Left cardiac atrium (tissue), 4 donors: ENCODE measurements around the gene GTF3C4. TPM values are rescaled to one million over a fixed set of nuclear protein-coding genes. Genes with fewer than 3 reads are reported as not detected.

Experiments
- ATAC-seq, 2 donors: fragments of 200-7000 bp; cut with Tn5 transposase; one replicate each; pipeline ENCODE4 v1.9.1; 2020; ENCODE audit warnings: mild to moderate bottlenecking in 2 of 2, moderate library complexity in 2 of 2
- DNase-seq: peaks from one replicate; pipeline ENCODE4 v3.0.0-alpha.2; 2020
- intact Hi-C, 2 donors: fragments of 100-400 bp; cut with DNase I; formaldehyde crosslinking; loops; one replicate each; pipeline versions ENCODE4 v1.14.1 to v1.15.1; 2022 to 2023
- total RNA-seq, 2 donors: library from RNA; stranded (reverse); fragmentation: NEBNext Ultra II Directional; extraction: Animal tissue kit (Norgen Biotek cat#: 25700); gene quantifications; one replicate each; pipeline ENCODE4 v1.2.1, GENCODE V29; 2021
- donor health status: DM: no; HTN: yes; CAD: no.
- donor health status: DM: no; HTN: yes; CAD: no; lungs with severe emphysema.
- donor health status: DM: yes; HTN: yes; CAD: no.
- donor health status: Dilated cardiomyopathy.

Gene GTF3C4
- total RNA-seq, 2 donors from 2014 or later = 8.1 to 9.2 TPM

DNA sequence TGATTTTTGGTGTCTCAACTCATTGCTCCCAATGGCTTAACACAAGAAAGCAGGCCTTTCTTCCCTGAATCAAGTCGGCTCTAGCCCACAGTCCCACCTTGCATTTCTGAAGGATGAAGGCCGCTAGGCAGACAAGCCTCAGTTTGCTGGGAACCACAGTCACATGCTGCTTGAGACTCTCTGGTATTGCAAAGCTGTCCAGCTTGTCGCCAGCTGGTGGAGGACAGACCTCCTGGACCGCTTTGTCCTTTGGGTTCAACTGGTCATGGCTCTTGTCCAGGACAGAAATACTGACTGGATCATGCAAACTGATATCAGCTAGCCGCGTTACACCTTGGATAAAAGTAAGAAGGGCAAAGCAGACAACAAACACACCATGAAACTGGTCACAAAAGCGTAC lies 23.5 kb upstream of the GTF3C4 start:
- intact Hi-C loops = no loop called here
- ATAC-seq = no peak
- no peak for DNase-seq

DNA sequence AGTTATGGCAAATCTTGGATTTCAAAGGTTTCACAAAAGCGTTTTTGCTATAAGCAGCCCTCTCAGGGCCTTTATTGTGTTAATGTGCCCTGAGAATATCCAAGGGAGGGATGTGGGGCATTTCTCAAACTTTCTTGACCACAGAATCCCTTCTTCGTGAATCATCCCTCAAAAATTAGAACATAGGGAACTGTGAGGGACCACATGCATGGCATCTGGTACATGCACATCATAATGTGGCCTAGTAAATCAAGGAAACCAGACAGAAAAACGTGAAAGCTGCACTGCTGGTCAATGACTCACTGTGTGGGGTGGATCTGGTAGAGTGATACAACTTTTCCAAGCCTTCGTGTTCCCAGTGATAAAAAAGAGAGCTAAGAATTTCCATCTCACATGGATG lies 22.9 kb upstream of the GTF3C4 start:
- intact Hi-C loops = no loop called here
- no peak for DNase-seq
- ATAC-seq = no peak

DNA sequence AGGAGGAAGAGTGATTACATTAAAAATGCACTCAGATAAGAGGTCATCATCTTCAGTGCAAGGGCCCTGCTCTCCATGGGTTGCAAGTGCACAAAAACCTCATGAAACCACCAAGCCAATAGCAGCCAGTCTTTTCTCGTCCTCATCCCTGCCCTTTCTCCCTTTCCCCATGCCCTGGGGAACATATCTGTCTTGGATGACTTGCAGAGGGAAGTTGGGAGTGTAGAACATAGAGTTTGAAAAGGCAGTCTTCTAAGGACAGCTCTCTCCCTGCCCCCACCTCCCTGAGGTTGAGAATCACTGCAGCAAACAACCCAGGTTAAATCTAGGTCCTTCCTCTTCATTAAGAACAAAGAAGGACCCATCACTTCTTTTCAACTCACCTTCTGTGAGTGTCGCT lies 22.5 kb upstream of the GTF3C4 start:
- intact Hi-C loops = no loop called here
- no peak for ATAC-seq
- DNase-seq = no peak

DNA sequence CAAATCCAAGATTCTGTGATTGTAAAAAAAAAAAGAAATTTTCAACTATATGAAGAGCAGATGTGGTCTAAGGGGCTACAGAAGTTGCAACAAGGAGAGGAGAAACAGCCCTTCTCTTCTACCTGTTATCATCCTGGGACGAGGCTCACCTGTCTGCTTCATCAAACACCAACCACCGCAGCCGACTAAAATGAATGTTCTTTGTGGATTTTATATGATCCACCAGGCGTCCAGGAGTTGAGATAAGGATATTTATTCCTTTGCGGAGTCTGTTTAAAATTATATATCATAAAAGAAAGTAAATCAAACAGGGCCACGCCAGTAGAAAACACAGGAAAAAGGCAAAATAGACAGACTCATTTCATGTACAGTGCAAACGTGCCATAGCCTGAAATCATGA lies 22.0 kb upstream of the GTF3C4 start:
- DNase-seq (no peak), ATAC-seq (no peak)
- intact Hi-C loops = no loop called here

DNA sequence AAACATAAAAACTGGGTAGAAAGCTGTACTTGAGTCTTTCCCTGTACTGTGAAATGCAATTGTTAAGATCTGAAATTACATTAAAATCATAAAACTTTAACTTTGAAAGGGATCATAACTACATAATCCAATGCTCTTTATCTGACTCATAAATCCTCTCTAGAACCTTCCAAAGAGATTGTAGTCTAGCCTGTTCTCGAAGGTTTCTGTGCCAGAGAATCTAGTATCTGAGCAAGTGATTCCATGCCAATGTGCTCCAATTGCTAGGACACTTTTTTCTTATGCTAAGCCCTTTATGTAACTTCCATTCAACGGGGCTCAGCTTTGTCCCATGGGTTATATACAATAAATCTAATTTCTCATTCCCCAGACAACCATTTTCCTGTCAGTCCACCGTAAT lies 21.6 kb upstream of the GTF3C4 start:
- intact Hi-C loops = no loop called here
- DNase-seq = no peak
- no peak for ATAC-seq

DNA sequence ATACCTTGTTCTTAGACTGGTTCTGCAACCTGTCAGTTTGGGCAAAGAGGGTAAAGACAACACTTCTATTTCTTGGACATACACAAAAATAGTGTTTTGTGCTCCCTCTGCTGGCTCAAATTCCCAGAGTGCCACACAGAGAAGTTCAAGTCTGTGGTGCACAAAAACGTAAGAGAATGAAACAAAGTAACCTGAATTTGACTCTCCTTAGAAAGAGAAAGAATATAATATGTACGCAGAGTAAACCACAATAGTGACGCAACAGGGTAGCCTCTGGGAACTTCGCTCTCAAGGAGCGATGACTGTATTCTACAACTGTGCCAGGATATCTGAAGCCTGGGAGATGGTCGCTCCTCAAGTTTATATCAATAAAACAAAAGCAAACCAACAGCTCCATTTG lies 19.0 kb upstream of the GTF3C4 start:
- intact Hi-C loops = no loop called here
- ATAC-seq (no peak), DNase-seq (no peak)

DNA sequence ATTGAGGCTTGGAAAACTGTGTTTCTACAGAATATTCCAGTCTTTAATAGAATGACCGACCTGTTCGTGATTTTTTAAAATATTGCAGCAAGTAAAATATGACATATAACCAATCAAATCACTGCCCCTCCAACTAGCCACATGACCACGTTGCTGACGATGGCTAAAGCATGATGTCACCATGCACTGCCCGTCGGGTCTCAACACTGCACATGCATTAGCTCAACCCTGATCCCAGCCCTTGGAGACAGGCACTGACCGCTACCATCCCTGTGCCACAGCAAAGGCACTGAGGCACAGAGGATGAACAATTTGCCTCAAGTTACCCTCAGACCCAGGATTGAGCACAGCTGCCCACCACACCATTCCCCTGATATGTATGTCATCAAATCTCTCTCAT lies 14.0 kb upstream of the GTF3C4 start:
- DNase-seq (no peak), ATAC-seq (no peak)
- intact Hi-C loops = no loop called here

DNA sequence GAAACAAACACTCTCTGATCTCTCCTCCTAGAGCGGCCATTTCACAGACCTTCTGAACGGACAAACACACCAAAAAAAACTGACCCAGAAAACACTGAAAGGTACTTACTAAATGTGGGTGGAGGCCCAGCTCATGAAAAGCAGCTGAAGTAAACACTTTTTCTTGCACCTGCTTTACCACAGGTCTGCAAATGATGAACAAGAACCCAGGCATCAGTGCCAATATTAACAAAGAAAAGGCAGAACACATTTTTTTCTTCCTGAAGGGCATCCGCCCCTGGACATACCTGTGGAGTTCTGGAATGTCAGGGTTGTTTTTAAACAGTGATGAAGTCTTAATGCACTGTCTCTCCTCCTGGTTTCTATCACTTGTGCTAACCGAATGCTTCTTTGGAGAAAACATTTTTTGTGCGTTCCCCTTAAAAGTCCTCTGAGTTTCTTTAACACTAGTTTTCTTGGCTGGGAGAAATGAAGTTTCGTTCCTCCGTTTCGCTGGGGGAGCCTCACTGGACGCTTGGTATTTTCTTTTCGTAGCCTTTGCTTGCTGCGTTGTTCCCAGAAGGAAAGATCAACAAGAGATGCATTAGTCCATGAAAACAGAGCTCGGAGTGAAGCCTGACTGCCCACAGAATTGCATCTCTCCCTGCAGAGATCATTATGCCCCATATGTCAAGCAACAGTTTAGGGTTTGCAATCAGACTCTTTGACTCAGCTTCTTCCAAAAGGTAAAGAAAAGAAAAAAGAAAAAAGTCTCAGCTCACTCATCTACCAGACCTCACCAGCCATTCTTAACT lies 7.9 kb upstream of the GTF3C4 start:
- DNase-seq (no peak), ATAC-seq (no peak)
- intact Hi-C loops = loop anchor here in 1 of 2 donors (10.0 kb wide), 1 partner anchor 242 kb away; no protein-coding TSS in a partner anchor

DNA sequence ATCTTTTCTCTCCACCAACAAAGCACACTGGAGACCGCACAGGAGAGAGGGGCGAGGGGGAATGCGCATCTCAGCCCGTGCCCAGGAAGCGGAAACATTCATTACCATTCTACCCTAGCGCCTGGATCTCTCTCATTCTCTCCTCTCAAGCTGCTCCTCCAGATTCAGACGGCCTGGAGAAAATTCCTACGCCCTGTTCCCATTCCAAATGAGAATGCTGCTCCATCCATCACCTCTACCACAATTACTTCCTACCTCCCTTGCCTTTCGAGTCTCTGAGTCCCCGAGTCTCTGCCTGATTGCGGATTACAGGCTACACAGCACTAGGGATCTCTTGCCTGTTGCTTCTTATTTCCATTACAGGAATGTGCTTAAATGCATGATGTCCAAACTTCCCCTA lies 7.1 kb upstream of the GTF3C4 start:
- ATAC-seq = no peak
- DNase-seq = no peak
- intact Hi-C loops = loop anchor here in 1 of 2 donors (10.0 kb wide), 1 partner anchor 242 kb away; no protein-coding TSS in a partner anchor

DNA sequence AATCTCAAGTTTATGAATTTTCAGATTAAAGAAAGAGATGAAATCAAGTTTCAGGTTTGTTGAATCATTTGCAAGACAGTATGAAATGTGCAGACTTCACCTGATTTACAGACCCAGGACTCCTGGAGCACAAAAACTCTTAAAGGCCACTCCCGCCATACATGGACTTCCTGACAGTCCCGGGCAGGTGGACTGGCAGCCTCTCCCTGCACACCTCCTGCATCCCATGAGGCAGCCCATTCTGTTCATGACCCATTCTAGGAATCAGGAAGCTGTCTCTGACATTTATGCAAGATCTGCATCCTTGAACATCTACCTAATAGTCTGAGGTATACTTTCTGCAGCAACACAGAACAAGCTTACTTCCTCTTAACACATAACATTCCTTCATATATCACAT lies 6.4 kb upstream of the GTF3C4 start:
- no peak for ATAC-seq
- intact Hi-C loops = loop anchor here in 1 of 2 donors (10.0 kb wide), 1 partner anchor 241 kb away; no protein-coding TSS in a partner anchor
- no peak for DNase-seq

DNA sequence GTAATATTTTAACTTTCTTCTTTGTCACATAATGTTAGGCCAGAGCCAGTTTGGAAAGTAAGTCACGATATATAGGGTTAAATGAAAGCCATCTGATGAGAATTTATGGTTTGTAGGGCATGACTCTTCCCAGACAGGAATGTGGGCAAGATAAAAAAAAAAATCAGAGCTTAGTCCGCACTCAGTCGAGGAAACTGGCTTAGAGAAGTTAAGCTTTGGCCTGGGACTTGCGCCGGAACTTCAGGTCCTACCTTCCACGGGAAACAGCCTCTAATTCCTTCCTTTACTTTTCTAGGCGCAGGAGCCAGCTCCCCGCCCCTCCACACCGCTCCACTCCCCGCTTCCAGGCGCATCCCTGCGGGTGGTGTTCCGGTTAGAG lies 956 bp upstream of the GTF3C4 start:
- no peak for DNase-seq
- intact Hi-C loops = loop anchor here in 1 of 2 donors (10.0 kb wide), 1 partner anchor 235 kb away; no protein-coding TSS in a partner anchor
- ATAC-seq = peak; percentile 41 to 64

DNA sequence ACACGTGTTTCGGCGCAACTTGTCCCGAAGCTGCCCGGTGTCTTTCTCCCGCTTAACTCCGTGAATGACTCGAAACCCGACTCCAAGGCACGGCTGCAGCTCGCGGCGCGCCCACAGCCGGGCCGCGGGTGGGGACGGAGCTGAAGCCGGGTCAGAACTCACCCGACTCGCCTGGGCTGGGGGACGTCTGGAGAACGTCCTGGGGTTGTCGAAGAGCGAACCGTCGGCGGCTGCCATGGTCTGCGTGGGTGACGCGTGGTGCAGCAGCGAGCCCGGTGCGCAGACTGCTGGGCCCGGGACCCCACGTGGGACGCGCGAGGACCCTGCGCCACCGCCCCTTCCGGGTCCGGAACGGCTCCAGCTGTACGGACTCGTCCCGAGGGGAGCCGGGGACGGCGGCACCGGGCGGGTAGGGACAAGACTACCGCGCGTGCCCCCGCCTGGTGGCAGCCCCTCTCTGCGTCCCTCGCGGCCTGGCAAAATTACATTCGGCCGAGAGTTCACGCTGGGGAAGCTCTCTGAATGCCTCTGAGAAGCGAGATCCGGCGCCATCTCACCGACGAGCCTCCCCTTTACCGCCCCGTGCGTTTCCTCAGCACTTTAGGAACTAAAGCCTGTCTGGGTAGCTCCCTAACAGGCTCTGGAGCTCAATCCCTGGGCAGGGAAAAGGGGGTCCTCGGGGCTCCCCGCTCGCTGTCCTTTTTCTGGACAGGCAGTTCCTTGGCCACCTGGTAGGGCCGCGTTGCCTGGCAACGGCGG lies 387 bp upstream of the GTF3C4 start, which contains the start of gene DDX31:
DDX31 (minus strand) TSS at position 286 of the 759 bp plus-strand sequence; CDS start at position 237, 49 bp downstream.
- ATAC-seq (peak; percentile 98 to 99), DNase-seq (peak; percentile 92)
- intact Hi-C loops = loop anchor here in 1 of 2 donors (5.0 to 10.0 kb wide), 2 partner anchors 127 to 235 kb away; no protein-coding TSS in a partner anchor

DNA sequence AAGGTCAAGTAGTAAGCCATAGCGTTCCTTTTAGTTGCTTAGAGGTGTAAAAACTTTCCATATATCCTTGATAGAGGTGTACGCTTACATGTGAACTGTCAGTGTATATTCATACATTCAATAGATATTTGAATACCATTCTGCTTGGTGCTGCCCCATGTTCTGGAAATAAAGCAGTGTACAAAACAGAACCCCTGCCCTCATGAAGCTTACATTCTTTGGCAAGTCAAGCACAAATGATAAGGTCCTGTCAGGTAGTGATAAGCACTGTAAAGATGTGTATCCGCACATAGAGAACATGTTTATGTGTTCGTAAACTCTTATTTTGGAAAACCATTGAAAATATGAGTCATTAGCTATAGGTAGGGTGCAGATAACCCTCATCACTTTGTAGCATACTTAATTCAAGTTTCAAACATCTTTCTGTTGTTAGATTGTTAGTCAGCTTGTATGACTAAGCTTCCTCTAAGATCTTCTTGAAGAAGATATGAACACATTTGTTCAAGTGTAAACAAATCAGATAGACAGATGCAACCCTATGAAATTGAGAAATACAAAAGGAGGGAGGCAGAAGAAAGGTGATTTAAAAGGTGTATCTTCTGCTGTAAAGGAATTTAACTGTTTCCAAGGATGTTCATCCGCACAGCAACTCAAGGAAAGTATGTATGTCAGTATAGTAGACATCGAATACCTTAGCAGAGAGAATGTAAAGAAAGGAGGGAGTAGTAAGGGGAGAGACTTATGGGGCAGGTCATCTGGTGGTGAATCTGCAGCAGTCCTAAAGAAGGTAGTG lies 1.6 kb downstream of the GTF3C4 start:
- intact Hi-C loops = loop anchor here in 1 of 2 donors (5.0 kb wide), 1 partner anchor 125 kb away; no protein-coding TSS in a partner anchor
- DNase-seq = no peak
- ATAC-seq = no peak

DNA sequence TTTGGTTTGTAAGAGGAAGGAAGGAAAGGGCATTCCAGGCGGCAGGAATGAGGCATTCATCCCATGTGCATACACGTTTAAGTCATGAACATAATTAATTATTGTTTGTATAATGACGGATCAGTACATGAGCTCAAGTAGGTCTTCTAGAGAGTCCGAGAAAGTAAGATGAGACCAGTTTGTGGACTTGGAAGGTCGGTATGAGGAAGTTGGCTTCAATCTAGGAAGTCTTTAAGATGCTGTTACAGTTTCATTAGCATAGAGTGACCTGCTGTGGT lies 2.1 kb downstream of the GTF3C4 start:
- DNase-seq (no peak), ATAC-seq (no peak)
- intact Hi-C loops = loop anchor here in 1 of 2 donors (5.0 kb wide), 1 partner anchor 125 kb away; no protein-coding TSS in a partner anchor

DNA sequence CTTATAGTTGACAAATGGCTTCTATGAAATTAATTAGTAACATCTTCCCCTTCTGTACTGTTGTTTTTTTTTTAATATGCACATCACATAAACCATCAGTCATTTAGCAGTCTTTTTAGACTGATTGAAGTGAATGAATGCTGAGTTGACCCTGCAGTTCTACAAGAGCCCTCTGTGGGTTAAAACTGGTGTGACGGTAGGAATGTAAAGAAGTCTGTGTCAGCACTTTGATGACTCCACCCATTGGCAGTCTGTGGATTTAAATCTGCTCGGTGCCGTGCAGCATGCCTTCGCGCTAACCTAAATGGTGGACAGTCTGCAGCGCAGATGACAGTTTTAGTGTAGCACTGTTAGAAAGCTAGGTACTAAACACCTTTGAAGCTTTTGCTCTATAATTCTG lies 3.1 kb downstream of the GTF3C4 start:
- ATAC-seq (no peak), DNase-seq (no peak)
- intact Hi-C loops = loop anchor here in 1 of 2 donors (5.0 kb wide), 1 partner anchor 124 kb away; no protein-coding TSS in a partner anchor

DNA sequence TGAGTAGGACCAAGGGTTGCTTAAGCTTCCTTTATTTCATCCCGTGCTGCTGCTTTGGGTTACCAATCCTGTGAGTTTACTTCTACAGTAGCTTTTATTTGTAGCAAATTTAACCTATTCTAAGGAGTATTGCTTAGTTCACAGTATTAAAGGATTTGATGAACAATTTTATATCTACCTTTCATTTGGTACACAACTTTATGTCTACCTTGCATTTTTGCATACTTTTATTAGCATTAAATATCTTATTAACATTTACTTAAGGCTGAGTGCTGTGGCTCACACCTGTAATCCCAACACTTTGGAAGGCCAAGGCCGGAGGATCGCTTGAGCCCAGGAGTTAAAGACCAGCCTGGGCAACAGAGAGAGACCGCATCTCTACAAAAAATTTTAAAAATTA lies 4.2 kb downstream of the GTF3C4 start:
- intact Hi-C loops = loop anchor here in 1 of 2 donors (5.0 kb wide), 1 partner anchor 123 kb away; no protein-coding TSS in a partner anchor
- DNase-seq (no peak), ATAC-seq (no peak)

DNA sequence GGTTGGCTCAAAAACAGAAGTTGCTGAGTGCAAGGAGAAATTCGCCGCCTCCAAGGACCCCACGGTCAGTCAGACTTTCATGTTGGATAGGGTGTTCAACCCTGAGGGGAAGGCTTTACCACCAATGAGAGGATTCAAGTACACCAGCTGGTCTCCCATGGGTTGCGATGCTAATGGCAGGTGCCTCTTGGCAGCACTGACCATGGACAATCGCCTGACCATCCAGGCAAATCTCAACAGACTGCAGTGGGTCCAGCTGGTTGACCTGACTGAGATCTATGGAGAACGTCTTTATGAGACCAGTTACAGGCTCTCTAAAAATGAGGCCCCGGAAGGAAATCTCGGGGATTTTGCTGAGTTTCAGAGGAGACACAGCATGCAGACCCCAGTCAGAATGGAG lies 7.7 kb downstream of the GTF3C4 start:
- ATAC-seq = no peak
- intact Hi-C loops = no loop called here

DNA sequence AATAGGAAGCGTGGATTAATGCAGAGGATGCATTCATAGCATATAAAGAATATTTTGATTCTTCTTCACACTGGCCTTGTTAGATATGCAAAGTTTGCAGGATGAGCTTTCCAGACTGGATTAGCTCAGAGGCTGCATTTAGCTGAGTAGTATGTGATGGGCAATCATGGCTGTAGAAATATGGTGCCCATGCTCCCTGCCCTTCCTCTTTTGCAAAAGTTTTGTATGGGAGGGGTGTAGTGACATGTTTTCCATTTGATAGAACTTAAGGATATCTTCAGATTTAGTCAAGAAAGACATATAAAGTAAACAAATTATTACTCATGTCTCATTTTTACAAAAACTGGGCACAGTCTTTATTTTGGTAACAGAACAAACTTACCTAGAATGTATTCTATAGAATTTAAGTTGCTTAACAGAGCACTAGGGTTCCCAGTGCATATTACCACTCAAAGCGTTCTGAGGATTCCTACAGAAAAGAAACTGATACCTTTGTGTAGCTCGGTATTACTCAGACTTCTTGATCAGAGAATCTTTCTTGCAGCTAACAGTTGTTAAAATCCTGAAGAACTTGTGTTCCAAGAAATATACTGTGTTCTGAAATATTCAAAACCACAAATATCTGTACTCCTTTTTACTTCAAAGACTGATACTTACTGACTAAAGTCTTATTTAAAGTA lies 9.8 kb downstream of the GTF3C4 start:
- intact Hi-C loops = loop anchor here in 1 of 2 donors (10.0 kb wide), 1 partner anchor 75 kb away; no protein-coding TSS in a partner anchor
- no peak for DNase-seq
- ATAC-seq = no peak

More for the DNA sequence above, 7.7 kb downstream of the GTF3C4 start:
- DNase-seq = no peak

DNA sequence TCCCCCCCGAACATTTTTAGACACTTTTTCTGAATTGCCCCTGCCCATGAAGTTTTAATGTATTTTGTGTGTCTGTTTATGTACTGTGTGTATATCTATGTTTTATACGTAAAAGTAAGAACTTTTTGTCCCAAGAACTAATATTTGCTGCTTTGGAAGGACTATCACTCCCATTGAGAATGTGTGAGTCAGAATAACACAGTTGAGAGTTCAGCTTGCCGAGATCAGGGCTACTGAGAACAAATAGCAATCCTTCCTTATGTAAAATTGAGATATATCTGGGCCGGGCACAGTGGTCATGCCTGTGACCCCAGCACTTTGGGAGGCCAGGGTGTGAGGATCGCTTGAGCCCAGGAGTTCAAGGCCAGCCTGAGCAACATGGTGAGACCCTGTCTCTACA lies 11.3 kb downstream of the GTF3C4 start:
- DNase-seq = no peak
- ATAC-seq = no peak
- intact Hi-C loops = loop anchor here in 1 of 2 donors (10.0 kb wide), 1 partner anchor 73 kb away; no protein-coding TSS in a partner anchor
